ENCODE results near the gene TCERG1L.
A peak's percentile ranks its signal among the peaks of the same experiment; 100 is the strongest.

DNA sequence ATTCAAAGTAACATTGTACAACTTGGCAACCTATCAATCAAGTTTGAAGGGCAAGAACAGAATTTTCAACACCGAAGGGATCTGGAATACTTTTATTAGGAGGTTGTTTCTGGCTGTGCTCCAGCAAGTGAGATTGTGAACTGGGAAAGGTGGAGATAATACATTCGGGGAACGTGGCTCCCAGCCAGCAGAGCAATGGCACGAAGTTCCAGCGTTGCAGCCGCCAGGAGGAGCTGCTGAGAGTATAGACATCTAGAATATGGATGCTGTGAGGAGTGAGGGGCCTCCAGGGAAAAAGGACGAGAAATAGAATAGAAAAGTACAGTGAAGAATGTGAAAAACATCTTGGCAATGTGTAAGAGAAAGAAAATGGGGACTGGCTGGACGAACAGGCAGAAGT lies 69.5 kb downstream of the TCERG1L start:
- TF ChIP-seq CTCF (IDR thresholded peaks at IDR 0.05) = peak in 7 of 12 donors; percentile 10 to 37 (median 28)
- no peak for TF ChIP-seq POLR2A (IDR thresholded peaks at IDR 0.05)
